Measurements from ENCODE around the gene ELAVL2. TPM values are rescaled to one million over a fixed set of nuclear protein-coding genes. Genes with fewer than 3 reads are reported as not detected.
A peak's percentile ranks its signal among the peaks of the same experiment; 100 is the strongest.

ELAVL2 gene
- total RNA-seq, 1 experiment from 2014 or later, result 35.9 TPM

DNA sequence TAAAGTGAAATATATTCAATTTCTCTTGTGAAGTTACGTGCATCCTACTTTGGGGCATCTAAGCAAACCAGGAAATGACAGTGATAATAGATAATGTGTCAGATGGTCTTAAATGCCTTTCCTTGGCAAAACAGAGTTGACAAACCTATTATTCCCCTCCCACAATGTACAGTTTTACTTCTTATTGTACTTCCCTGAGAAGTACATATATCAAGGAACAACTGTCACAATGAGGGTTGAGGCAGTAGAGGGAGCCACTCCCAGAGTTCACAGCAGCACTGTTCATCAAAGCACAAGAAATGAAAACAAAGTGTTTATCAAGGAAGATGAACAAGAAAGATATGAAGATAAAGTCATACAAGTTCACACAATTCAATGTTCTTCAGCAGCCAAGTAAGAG, 41.1 kb downstream of the ELAVL2 start (continued):
- TF ChIP-seq, protein P1, sequence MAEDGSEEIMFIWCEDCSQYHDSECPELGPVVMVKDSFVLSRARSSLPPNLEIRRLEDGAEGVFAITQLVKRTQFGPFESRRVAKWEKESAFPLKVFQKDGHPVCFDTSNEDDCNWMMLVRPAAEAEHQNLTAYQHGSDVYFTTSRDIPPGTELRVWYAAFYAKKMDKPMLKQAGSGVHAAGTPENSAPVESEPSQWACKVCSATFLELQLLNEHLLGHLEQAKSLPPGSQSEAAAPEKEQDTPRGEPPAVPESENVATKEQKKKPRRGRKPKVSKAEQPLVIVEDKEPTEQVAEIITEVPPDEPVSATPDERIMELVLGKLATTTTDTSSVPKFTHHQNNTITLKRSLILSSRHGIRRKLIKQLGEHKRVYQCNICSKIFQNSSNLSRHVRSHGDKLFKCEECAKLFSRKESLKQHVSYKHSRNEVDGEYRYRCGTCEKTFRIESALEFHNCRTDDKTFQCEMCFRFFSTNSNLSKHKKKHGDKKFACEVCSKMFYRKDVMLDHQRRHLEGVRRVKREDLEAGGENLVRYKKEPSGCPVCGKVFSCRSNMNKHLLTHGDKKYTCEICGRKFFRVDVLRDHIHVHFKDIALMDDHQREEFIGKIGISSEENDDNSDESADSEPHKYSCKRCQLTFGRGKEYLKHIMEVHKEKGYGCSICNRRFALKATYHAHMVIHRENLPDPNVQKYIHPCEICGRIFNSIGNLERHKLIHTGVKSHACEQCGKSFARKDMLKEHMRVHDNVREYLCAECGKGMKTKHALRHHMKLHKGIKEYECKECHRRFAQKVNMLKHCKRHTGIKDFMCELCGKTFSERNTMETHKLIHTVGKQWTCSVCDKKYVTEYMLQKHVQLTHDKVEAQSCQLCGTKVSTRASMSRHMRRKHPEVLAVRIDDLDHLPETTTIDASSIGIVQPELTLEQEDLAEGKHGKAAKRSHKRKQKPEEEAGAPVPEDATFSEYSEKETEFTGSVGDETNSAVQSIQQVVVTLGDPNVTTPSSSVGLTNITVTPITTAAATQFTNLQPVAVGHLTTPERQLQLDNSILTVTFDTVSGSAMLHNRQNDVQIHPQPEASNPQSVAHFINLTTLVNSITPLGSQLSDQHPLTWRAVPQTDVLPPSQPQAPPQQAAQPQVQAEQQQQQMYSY (CRISPR knock-in tag; IDR thresholded peaks at IDR 0.05), result no peak
- no peak for TF ChIP-seq EMX1 (CRISPR knock-in tag; IDR thresholded peaks at IDR 0.05)
- TF ChIP-seq, protein P2, sequence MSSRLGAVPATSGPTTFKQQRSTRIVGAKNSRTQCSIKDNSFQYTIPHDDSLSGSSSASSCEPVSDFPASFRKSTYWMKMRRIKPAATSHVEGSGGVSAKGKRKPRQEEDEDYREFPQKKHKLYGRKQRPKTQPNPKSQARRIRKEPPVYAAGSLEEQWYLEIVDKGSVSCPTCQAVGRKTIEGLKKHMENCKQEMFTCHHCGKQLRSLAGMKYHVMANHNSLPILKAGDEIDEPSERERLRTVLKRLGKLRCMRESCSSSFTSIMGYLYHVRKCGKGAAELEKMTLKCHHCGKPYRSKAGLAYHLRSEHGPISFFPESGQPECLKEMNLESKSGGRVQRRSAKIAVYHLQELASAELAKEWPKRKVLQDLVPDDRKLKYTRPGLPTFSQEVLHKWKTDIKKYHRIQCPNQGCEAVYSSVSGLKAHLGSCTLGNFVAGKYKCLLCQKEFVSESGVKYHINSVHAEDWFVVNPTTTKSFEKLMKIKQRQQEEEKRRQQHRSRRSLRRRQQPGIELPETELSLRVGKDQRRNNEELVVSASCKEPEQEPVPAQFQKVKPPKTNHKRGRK (CRISPR knock-in tag; IDR thresholded peaks at IDR 0.05; ENCODE audit: borderline replicate concordance), result no peak
- TF ChIP-seq, protein P3, sequence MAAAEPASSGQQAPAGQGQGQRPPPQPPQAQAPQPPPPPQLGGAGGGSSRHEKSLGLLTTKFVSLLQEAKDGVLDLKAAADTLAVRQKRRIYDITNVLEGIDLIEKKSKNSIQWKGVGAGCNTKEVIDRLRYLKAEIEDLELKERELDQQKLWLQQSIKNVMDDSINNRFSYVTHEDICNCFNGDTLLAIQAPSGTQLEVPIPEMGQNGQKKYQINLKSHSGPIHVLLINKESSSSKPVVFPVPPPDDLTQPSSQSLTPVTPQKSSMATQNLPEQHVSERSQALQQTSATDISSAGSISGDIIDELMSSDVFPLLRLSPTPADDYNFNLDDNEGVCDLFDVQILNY (CRISPR knock-in tag; IDR thresholded peaks at IDR 0.05), result no peak
- no peak for TF ChIP-seq SOX15 (CRISPR knock-in tag; IDR thresholded peaks at IDR 0.05)
- no peak for TF ChIP-seq ZNF423 (CRISPR knock-in tag; IDR thresholded peaks at IDR 0.05)
- TF ChIP-seq, protein P4, sequence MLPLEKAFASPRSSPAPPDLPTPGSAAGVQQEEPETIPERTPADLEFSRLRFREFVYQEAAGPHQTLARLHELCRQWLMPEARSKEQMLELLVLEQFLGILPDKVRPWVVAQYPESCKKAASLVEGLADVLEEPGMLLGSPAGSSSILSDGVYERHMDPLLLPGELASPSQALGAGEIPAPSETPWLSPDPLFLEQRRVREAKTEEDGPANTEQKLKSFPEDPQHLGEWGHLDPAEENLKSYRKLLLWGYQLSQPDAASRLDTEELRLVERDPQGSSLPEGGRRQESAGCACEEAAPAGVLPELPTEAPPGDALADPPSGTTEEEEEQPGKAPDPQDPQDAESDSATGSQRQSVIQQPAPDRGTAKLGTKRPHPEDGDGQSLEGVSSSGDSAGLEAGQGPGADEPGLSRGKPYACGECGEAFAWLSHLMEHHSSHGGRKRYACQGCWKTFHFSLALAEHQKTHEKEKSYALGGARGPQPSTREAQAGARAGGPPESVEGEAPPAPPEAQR (CRISPR knock-in tag; IDR thresholded peaks at IDR 0.05), result no peak

DNA sequence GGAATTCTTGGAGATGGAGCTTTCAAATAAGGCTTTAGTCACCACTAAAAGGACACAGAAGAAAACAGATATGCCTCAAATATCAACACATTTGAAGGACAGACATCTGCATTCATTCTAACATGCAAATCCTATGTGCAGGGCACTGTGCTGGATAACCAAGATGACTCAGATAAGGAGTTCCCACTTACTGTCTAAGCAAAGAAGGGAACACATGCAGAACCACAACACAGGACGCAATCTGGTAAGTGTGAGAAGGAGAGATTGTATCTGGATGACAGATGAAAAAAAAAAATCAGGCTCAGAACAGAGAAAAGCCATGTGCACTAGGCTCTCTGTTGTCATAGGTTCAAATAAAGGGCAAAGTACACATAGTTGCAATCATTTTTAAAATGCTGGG, 42.5 kb downstream of the ELAVL2 start:
- peak overlapping the region; percentile 81; the same call in 1 of the 2 replicates for H3K27ac Mint-ChIP-seq
- DNase-seq (ENCODE audit: low spot score), result no peak
- POLR2A ChIA-PET, result no interaction called here
- no peak for ATAC-seq
- no peaks in the 10 kb centered on the region for H3K36me3 Mint-ChIP-seq
- no peaks in the 10 kb centered on the region for H3K27me3 Mint-ChIP-seq (ENCODE audit: low read depth)
- TF ChIP-seq, protein P5, sequence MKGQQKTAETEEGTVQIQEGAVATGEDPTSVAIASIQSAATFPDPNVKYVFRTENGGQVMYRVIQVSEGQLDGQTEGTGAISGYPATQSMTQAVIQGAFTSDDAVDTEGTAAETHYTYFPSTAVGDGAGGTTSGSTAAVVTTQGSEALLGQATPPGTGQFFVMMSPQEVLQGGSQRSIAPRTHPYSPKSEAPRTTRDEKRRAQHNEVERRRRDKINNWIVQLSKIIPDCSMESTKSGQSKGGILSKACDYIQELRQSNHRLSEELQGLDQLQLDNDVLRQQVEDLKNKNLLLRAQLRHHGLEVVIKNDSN (CRISPR knock-in tag; IDR thresholded peaks at IDR 0.05), result no peak
- TF ChIP-seq, protein P6, sequence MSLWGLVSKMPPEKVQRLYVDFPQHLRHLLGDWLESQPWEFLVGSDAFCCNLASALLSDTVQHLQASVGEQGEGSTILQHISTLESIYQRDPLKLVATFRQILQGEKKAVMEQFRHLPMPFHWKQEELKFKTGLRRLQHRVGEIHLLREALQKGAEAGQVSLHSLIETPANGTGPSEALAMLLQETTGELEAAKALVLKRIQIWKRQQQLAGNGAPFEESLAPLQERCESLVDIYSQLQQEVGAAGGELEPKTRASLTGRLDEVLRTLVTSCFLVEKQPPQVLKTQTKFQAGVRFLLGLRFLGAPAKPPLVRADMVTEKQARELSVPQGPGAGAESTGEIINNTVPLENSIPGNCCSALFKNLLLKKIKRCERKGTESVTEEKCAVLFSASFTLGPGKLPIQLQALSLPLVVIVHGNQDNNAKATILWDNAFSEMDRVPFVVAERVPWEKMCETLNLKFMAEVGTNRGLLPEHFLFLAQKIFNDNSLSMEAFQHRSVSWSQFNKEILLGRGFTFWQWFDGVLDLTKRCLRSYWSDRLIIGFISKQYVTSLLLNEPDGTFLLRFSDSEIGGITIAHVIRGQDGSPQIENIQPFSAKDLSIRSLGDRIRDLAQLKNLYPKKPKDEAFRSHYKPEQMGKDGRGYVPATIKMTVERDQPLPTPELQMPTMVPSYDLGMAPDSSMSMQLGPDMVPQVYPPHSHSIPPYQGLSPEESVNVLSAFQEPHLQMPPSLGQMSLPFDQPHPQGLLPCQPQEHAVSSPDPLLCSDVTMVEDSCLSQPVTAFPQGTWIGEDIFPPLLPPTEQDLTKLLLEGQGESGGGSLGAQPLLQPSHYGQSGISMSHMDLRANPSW (CRISPR knock-in tag; conservative IDR thresholded peaks at IDR 0.05; ENCODE audit: low read depth), result no peak
- no peak for TF ChIP-seq RELA (CRISPR knock-in tag; IDR thresholded peaks at IDR 0.05; ENCODE audit: borderline replicate concordance)
- TF ChIP-seq, protein P7, sequence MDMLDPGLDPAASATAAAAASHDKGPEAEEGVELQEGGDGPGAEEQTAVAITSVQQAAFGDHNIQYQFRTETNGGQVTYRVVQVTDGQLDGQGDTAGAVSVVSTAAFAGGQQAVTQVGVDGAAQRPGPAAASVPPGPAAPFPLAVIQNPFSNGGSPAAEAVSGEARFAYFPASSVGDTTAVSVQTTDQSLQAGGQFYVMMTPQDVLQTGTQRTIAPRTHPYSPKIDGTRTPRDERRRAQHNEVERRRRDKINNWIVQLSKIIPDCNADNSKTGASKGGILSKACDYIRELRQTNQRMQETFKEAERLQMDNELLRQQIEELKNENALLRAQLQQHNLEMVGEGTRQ (CRISPR knock-in tag; IDR thresholded peaks at IDR 0.05), result no peak
- TF ChIP-seq ZNF219 (CRISPR knock-in tag; IDR thresholded peaks at IDR 0.05; ENCODE audit: borderline replicate concordance), result no peak
- TF ChIP-seq, protein P8, sequence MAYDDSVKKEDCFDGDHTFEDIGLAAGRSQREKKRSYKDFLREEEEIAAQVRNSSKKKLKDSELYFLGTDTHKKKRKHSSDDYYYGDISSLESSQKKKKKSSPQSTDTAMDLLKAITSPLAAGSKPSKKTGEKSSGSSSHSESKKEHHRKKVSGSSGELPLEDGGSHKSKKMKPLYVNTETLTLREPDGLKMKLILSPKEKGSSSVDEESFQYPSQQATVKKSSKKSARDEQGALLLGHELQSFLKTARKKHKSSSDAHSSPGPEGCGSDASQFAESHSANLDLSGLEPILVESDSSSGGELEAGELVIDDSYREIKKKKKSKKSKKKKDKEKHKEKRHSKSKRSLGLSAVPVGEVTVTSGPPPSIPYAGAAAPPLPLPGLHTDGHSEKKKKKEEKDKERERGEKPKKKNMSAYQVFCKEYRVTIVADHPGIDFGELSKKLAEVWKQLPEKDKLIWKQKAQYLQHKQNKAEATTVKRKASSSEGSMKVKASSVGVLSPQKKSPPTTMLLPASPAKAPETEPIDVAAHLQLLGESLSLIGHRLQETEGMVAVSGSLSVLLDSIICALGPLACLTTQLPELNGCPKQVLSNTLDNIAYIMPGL (CRISPR knock-in tag; IDR thresholded peaks at IDR 0.05), result no peak
- no peak for TF ChIP-seq RORB (CRISPR knock-in tag; IDR thresholded peaks at IDR 0.05)
- TF ChIP-seq, protein P9, sequence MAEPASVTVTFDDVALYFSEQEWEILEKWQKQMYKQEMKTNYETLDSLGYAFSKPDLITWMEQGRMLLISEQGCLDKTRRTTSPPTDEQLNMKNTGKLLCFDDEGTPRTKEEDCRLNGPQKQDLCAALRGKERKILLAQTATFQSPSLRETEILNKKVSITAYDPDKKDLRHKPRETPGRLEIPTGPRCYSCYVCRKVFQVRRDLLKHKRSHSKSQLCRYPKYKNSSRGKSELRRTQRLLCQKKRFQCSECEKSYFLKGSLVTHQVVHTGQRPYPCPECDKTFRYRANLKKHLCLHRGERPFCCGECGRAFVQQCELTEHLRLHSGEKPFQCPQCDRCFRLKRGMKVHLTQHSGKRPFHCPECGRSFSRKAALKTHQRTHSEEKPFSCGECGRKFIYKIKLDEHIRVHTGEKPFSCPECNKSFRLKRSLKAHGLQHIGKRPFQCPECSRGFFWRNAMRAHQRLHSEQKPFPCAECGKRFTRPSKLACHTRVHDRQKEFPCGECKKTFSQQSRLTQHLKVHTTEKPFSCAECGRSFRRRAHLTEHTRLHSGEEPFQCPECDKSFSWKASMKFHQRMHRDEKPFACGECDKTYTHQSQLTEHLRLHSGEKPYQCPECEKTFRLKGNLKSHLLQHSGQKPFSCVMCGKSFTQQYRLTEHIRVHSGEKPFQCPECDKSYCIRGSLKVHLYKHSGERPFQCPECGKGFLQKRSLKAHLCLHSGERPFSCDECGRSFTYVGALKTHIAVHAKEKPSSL (CRISPR knock-in tag; conservative IDR thresholded peaks at IDR 0.05), result no peak
- no peaks in the 10 kb centered on the region for H3K9me3 Mint-ChIP-seq
- peaks cover 86% of the 10 kb centered on the region for H3K4me1 Mint-ChIP-seq
- CTCF ChIA-PET, result no interaction called here
- no peak overlapping the region for H3K4me3 Mint-ChIP-seq
